ENCODE data around the gene ZNF766.
A peak's percentile ranks its signal among the peaks of the same experiment; 100 is the strongest.
"Not testable (repeated sequence)": the region's sequence is repeated elsewhere in the genome, so short reads cannot be mapped to it uniquely, and the experiment has no call there.

The ZNF766 gene

DNA sequence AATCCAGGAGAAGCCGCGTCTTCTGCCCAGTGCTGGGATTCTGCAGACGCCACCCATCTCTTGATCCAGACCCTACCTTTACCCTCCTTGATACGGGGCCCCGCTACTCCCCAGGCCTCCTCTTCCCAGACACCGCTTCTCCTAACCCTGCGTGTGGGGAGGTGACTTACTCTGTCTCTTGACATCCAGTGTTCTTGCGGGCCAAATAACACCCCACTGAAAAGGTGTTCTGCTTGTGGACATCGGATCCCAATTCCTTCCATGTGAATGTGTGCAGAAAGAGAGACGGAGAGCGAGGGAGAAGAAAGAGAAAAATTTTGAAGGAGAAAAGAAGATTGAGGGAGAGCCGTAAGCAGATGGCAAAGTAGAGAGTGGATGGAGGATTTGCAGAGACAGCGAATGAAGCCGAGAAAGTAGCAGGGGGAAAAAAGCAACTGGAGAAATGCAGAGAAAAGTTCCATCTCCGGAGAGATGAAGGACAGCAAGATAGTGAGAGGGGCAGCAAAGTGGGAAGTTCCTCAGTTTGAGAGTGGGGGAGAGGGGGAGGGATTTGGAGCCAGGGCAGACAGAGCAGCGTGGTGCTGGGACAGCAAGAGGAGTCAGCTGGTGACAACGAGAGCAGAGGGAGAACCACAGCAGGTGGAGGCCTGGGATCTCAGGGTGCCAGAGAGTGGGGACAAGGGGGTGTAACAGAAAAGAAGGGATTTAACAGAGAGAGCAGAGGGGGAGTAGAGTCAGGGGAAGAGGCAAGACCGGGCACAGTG is 28.4 kb downstream of the ZNF766 start:
- no peak for TF ChIP-seq POLR2A (IDR thresholded peaks at IDR 0.05; ENCODE audit: low read depth, low read length)
- FAIRE-seq (no peak), DNase-seq (ENCODE audit: insufficient read length, low spot score) (no peak)

DNA sequence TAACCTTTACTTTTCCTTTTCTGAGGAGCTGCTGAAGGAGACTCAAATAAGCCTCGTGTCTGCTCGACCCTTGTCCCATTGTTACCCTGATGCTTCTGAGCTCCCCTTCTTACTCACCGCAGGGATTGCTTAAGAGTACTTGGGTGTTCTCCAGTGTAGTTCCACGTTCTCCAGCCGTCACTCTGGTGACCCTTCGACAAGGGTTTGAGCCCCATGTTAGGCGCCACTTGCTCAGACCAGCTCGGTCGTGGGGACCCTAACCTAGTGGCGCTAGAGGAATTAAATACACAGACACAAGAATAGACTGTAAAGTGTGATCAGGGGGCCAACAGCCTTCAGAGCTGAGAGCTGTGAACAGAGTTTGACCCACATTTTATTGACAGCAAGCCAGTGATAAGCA is 37.9 kb downstream of the ZNF766 start:
- no peak for DNase-seq (ENCODE audit: insufficient read length, low spot score)
- no peak for FAIRE-seq
- TF ChIP-seq POLR2A (IDR thresholded peaks at IDR 0.05; ENCODE audit: low read depth, low read length): no peak

DNA sequence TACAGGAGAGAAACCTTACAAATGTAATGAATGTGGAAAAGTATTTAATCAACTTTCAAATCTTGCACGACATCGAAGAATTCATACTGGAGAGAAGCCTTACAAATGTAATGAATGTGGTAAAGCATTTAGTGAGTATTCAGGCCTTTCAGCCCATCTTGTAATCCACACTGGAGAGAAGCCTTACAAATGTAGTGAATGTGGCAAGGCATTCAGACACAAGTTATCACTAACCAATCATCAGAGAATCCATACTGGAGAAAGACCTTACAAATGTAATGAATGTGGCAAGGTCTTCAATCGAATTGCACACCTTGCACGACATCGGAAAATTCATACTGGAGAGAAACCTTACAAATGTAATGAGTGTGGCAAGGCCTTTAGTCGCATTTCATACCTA is 53.0 kb downstream of the ZNF766 start:
- FAIRE-seq (peak; percentile 62), DNase-seq (ENCODE audit: insufficient read length, low spot score) (no peak)
- TF ChIP-seq POLR2A (IDR thresholded peaks at IDR 0.05; ENCODE audit: low read depth, low read length): no peak

DNA sequence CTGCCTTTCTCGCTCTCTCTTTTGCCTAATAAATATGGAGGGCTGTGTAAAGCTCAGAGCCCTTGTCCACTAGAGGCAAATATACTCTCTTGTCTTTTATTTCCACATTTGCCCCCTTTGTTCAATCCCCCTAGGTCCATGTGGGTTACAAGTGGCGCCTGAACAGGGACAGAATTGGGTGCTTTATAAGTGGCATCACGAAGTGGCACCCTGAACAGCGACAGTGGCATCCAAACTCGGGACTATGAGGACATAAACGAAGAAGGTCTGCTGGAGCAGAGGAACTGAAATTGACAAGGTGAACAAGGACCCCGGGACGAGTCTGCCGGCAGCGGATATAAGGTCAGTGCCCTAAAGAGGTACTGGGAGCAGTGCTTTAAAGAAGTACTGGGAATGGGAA is 62.4 kb downstream of the ZNF766 start:
- FAIRE-seq (no peak), DNase-seq (ENCODE audit: insufficient read length, low spot score) (no peak)
- TF ChIP-seq POLR2A (IDR thresholded peaks at IDR 0.05; ENCODE audit: low read depth, low read length): no peak

DNA sequence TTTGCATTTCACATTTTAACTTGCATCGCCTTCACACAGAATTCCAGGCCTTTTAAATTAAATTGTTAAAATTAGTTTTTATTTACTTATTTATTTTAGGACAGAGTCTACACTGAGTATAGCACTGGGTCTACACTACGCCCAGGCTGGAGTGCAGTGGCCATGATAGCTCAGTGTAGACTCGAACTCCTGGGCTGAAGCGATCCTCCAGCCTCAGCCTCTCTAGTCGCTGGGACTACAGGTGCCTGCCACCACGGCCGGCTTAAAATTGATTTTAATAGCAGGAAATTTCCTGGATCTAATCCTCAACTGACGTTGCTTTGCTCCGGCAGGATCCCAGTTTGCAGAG is 66.4 kb downstream of the ZNF766 start:
- TF ChIP-seq POLR2A (IDR thresholded peaks at IDR 0.05; ENCODE audit: low read depth, low read length): no peak
- FAIRE-seq (no peak), DNase-seq (ENCODE audit: insufficient read length, low spot score) (no peak)

DNA sequence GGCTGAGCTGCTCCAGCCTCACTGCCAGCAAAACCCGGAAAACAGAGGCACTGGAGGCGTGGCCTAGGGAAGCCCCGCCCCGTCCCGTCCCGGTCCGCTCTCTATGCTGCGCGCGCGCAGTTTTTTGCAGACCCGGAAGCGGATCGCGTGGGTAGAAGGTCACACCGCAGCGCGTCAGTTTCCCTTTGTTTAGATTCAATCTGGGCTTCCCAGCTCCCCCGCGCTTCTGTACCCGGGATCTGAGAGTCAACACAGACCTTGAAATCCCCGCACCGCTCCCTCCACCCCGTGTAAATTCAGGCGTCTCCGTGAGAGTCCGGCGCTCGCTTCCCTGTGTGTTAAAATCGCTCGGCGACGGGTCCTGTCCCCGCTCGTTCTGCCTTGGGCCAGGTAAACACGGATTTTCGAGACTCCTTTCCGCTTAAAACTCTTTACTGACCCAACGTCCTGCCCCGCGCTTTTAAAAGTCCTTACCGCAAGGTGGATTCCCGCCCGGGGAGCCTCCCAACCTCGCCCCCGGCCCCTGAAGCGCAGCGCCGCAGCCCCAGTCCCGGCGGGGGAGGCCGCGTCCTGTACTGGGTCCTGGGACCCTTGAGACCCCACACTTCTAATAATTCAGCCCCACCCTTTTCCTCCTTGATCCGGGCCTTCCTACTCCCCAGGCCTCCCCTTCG is 66.9 kb downstream of the ZNF766 start, which contains the start of gene ZNF610:
Gene ZNF610, plus strand, starts transcription at position 127 of the 674 bp plus-strand sequence. CDS start 12,930 bp downstream, outside the sequence.
- DNase-seq (ENCODE audit: insufficient read length, low spot score) (peak; percentile 68), FAIRE-seq (no peak)
- TF ChIP-seq POLR2A (IDR thresholded peaks at IDR 0.05; ENCODE audit: low read depth, low read length): no peak; the same call in 1 of the 2 replicates

DNA sequence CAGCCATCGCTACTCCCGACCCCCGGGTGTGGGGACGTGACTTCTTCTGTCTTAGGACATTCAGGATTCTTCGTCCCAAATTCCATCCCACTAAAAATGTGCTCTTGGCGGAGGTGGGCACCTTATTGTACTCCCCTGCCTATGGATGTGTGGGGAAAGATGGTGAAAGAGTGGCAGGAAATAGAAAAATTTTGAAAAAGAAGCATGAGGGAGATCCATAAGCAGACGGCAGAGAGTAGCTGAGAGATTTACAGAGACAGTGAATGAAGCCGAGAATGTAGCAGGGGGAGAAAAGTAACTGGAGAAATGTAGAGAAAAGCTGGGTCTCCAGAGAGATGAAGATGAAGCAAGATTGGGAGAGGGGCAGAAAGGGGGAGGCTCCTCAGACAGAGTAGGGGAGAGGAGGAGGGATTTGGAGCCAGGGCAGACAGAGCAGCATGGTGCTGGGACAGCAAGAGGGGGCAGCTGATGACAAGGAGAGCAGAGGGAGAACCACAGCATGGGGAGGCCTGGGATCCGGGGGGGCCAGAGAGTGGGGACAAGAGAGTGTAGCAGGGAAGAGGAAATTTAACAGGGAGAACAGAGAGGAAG is 67.5 kb downstream of the ZNF766 start:
- DNase-seq (ENCODE audit: insufficient read length, low spot score) (no peak), FAIRE-seq (no peak)
- no peak for TF ChIP-seq POLR2A (IDR thresholded peaks at IDR 0.05; ENCODE audit: low read depth, low read length)

DNA sequence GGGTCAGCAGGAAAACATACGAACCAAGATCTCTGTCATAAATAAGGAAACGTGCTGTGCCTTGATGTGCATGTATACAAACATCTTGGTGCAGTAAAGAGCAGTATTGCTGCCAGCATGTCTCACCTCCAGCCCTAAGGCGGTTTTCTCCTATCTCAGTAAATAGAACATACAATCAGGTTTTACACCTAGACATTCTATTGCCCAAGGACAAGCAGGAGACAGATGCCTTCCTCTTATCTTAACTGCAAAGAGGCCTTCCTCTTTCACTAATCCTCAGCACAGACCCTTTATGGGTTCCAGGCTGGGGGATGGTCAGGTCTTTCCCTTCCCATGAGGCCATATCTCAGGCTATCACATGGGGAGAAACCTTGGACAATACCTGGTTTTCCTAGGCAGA is 69.6 kb downstream of the ZNF766 start:
- not testable (repeated sequence) for FAIRE-seq; DNase-seq (ENCODE audit: insufficient read length, low spot score)

DNA sequence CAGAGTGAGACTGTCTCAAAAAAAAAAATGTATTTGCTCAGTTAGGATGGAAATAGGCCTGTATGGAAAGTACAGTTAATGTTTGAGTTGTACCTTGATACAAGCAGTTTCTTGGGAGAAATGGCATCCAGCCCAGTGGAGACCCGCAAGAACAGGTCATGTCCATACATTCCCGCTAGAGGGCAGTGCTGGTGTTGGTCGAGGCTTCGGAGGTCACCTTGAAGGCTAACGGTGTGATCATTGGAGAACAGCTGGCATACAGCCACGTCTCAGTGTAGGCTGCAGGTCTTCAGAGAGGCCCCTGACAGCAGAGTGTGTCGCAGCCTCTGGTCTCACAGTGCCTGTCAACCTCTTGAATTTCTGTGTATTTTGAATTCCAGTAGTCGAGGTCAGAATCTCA is 74.2 kb downstream of the ZNF766 start:
- no peak for TF ChIP-seq POLR2A (IDR thresholded peaks at IDR 0.05; ENCODE audit: low read depth, low read length)
- peak; percentile 47 for DNase-seq (ENCODE audit: insufficient read length, low spot score)
- FAIRE-seq: peak; percentile 58

DNA sequence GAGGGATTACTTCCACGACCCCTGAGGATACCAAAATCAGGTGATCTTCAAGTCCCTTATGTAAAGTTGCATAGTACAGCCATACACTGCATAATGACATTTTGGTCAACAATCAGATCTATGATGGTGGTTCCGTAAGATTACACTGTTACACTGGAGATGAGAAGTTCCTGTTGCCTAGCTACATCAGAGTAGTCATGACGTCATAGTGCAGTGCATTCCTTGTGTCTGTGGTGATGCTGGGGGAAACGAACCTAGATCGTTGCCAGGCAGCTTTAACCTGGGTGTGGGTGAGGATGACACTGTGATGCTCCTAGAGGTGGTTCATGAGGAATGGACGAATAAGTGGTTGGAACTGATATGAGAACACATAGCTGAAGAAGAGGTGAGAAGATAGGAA is 75.8 kb downstream of the ZNF766 start:
- TF ChIP-seq POLR2A (IDR thresholded peaks at IDR 0.05; ENCODE audit: low read depth, low read length): no peak
- DNase-seq (ENCODE audit: insufficient read length, low spot score) (no peak), FAIRE-seq (no peak)
